Smooth muscle cell of the brain vasculature (primary cell): ENCODE results near the gene CFAP53.
A peak's percentile ranks its signal among the peaks of the same experiment; 100 is the strongest.
"Not testable (repeated sequence)": the region's sequence is repeated elsewhere in the genome, so short reads cannot be mapped to it uniquely, and the experiment has no call there.

Experiments
- DNase-seq: peaks from one replicate; pipeline ENCODE4 v3.0.0-alpha.2; 2012; ENCODE audit warnings: low read depth, low spot score

The CFAP53 gene, protein sequence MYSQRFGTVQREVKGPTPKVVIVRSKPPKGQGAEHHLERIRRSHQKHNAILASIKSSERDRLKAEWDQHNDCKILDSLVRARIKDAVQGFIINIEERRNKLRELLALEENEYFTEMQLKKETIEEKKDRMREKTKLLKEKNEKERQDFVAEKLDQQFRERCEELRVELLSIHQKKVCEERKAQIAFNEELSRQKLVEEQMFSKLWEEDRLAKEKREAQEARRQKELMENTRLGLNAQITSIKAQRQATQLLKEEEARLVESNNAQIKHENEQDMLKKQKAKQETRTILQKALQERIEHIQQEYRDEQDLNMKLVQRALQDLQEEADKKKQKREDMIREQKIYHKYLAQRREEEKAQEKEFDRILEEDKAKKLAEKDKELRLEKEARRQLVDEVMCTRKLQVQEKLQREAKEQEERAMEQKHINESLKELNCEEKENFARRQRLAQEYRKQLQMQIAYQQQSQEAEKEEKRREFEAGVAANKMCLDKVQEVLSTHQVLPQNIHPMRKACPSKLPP

GRCh38 chr18:50266248-50266704, at the start of gene CFAP53:
Gene CFAP53, minus strand, starts transcription at chr18:50266495. Its CDS starts 91 bp downstream, at chr18:50266404.
- peak; percentile 57 for DNase-seq

- DNase-seq, result no peak
Measured at GRCh38 chr18:50315100-50315871, 49.0 kb upstream of the CFAP53 start.

DNA sequence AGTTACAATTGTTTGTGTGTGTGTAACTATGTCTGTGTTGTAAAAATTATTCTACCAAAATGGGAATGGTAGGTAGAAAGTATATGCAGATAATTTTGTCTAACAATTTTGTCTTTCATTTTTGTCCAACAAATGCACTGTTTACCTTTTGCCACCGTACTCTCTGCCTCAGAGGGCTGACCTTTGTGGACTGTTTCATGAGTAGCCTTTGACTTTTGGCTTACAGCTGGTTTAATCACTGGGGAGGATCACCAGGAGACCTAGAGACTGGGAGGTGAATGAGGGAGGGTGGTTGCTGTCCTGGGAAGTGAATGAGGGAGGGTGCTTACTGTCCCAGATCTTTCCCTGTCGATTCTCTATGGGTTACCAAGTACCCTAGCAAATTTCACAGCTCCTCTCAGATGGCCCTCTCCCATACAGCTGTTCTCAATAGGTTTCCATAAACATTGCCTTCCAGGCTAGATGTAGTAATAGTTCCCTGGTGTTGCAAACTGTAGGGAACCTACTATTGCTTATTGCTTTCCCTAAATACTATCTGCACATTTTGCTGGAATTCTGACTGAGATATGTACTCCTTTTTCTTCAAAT, 47.7 kb upstream of the CFAP53 start:
- no peak for DNase-seq

- DNase-seq, result no peak
Measured at GRCh38 chr18:50313031-50313607, 46.8 kb upstream of the CFAP53 start.

DNA sequence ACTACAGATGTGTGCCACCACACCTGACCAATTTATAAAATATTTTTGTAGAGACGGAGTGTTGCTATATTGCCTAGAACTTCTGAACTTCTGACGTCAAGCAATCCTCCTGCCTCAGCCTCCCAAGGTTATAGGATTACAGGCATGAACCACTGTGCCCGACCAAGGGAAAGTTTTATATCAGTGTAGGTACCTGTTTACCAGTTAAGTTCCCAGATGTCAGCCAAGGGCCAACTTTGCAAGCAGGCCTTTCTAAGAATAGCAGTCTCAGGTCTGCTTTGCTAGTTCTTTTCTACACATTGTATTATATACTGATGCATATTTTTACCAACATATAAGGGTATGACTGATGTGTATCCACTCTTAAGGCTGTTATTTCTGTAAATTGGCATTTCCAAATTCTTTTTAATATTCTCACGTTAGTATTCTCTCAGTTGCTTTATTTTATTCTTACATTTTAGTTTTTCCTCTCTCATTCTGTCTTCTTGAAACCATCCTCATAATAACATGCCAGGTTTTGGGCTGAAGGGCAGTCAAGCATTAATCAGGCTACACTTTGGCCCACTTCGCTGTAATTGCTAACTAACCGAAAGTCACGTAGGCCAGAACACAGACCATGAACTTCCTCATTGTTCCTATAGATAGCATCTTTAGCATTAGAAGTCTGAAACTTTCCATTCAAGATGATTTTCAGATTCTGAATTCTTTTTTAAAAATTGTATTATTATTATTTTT, 46.2 kb upstream of the CFAP53 start:
- no peak for DNase-seq

DNA sequence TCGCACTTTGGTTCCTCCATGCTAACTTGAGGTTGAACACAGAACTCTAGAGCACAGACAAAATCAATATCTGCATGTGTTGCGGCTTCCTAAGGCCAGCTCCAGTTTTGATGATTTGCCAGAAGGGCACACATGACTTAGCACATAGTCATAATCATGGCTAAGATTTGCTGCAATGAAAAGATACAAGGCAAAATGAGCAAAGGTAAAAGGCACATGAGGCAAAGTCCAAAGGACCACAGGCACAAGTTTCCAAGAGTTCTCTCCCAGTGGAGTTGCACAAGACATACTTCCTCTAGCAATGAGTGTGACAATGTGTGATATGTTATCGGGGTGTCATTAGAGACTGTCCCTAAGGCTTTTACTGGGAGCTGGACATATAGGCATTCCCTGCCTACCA, 45.4 kb upstream of the CFAP53 start:
- DNase-seq, result no peak

GRCh38 chr18:50310080-50310479, 43.8 kb upstream of the CFAP53 start:
- no peak for DNase-seq

GRCh38 chr18:50308851-50309250, 42.6 kb upstream of the CFAP53 start:
- not testable (repeated sequence) for DNase-seq

GRCh38 chr18:50307738-50308470, 41.6 kb upstream of the CFAP53 start:
- peak; percentile 57 for DNase-seq

DNA sequence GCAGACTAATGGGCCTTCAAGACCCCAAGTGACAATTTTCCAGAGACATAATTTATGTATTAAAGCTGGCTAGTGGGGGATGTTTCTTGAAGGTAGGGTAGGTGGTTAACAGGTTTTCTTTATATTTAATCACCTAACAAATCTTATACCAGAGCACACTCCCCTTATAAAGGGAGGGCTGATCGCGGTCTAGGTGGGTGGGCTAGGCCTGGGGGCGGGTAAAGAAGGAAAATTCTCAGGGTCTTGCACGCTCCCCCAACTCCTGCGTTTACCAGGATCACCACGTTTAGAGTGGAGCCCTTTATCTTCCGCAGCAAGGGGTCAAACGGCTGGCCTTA, 41.1 kb upstream of the CFAP53 start:
- no peak for DNase-seq

GRCh38 chr18:50306944-50307343, 40.6 kb upstream of the CFAP53 start:
- DNase-seq, result no peak

GRCh38 chr18:50301074-50301473, 34.8 kb upstream of the CFAP53 start:
- DNase-seq, result no peak

DNA sequence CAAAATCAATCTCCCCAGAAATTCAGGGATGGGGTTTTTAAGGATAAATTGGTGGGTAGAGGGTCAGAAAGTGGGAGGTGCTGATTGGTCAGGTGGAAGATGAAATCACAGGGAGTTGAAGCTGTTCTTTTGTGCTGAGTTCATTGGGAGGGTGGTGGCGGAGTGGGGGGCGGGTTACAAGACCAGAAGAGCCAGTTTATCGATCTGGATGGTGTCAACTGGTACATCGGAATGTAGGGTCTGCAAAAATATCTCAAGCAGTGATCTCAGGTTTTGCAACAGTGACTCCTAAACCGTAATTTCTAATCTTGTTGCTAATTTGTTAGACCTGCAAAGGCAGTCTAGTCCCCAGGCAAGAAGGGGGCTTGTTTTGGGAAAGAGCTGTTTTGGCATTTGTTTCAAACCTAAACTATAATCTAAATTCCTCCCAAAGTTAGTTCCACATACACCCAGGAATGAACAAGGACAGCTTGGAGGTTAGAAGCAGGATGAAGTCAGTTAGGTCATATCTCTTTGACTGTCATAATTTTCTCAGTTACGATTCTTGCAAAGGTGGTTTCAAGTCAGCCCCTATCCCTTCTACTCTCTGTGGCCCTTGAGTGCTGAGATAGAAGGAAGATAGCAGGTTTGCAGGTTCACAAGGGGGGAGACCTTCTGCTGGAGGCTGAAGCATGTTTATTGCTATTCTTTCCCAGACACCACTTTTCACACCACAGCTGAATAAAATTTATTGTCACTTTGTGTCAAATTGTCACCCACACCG, 33.5 kb upstream of the CFAP53 start:
- DNase-seq, result no peak

- no peak for DNase-seq
Measured at GRCh38 chr18:50298443-50299284, 32.4 kb upstream of the CFAP53 start.

DNA sequence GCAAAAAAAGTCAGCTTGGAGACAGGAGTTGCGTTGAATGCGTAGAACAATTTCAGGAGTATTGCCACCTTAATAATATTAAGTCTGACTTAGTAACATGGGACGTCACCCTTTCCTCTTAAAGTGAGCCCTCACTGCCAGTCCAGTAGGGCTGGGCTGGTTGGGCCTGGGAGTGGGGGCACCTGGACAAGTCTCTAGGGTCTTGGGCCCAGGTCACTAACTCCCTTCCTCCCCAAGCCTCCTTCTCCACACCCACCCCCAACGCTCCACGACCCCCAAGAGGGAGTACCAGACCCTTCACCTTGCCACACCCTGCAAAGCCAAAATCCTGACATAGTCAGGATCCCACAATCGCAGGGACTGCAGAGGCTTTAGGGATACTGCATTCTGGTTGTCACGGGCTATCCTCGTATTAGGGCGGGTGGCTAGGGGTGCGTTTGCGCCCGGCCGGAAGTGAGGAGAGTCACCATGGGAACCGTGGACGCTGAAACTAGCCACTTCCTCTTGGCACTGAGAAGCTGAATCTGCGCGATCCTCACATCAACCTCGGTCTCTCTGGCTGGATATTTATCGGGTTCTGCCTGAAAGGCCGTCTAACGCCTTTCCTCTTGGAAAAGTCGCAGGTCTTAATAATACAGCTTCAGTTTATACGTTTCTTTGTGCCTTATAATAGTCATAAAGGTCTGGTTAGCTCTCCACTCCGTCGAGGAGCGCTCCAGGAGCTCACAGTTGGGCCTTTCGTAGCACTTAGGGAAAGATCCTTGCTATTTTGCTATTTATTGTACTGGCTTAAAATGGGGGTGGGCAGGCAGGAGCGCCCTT, 31.5 kb upstream of the CFAP53 start:
- DNase-seq, result no peak

DNA sequence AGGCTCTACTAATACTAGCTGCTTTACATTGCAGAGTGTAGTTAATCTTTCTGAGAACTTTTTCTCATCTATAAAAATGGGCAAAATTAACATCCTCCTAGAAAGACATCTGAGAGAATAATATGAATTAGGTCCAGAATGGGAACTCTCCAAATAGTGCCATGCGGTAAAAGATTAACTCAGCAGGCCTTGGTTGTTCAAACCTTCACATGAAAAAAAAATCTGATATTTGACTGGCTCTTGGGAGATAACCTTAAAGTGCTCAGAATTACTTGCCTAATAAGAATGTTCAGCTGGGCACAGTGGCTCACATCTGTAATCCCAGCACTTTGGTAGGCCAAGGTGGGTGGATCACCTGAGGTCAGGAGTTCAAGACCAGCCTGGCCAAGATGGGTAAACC, 26.7 kb upstream of the CFAP53 start:
- no peak for DNase-seq

GRCh38 chr18:50289108-50289443, 22.8 kb upstream of the CFAP53 start:
- no peak for DNase-seq
